HG03442 (cell line): ENCODE data around the gene C1orf141.
"Not testable (repeated sequence)": the region's sequence is repeated elsewhere in the genome, so short reads cannot be mapped to it uniquely, and the experiment has no call there.

Experiments
- ATAC-seq: cut with Tn5 transposase; IDR thresholded peaks from one replicate; pipeline ENCODE4 v1.9.1; 2021; ENCODE audit warnings: mild to moderate bottlenecking, moderate library complexity; ENCODE audit not compliant: unreplicated experiment

Gene C1orf141

DNA sequence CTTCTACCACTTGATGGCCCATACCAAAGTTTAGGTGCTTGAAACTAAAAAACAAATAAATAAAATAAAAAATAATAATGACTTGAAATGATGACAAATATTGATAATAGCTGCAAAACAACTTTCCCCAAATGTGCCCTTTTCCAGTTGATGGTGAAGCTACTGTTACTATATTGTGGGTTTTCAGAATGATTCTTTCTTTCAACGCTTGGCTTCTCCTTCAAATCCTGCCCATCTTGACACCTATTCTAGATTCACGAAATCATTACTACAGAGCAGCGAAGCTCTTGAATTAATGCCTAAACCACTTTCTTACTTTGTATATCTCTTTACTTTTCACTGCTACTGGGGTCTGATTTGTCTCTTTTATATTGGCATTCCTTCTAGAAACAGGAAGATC, 9.2 kb upstream of the C1orf141 start:
- ATAC-seq: no peak

DNA sequence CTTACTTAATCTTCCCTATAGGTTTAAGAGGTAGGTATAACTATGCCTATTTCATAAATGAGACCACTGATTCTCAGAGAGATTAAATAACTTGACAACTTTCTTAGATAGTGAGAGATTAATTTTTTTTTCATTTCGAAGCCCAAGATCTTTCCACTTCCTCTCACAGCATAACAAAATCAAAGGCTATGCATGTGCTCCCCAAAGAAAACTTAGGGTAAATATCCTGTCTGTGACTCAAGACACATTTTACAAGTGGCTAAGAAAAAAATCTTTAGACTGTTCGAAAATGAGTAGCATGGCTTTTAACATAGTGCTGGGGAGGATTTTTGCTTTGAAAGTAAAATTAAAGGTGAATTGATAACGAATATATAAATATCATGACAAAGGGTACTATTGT, 8.2 kb upstream of the C1orf141 start:
- ATAC-seq: no peak

DNA sequence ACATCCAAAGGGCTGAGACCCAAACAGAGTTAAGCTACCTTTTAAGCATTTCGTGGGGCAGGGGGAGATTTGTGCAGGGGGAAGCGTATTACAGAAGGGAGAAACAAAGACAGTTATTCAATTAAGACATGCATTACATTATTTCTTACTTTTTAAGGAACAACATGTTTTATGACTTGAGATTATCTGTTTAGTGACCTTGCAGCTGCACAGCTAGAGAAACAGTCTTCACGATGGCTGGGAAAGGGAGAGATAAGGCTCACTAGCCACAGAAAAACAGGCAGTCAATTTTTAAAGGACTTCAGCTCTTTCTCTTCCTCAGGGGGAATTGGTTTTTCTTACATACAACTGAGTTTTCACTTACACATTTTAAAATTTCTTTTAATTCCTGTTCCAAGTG, 7.1 kb upstream of the C1orf141 start:
- ATAC-seq: not testable (repeated sequence)

DNA sequence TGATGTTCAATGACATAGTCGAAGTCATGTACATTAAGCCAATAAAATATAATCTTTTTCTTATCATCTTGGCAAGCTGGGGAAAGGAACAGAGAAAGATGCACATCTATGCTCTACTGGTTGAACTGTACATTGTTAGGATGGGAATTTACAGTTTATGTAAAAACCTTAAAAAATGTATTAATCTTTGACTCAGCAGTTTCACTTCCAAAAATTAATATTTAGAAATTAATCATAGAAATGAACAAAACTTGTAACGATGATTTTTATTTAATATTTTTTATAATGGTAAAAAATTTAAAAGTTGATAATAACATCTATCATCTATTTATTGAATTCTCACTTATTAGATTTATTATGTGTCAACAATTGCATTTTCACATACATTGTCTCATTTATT, 5.7 kb upstream of the C1orf141 start:
- ATAC-seq: no peak

DNA sequence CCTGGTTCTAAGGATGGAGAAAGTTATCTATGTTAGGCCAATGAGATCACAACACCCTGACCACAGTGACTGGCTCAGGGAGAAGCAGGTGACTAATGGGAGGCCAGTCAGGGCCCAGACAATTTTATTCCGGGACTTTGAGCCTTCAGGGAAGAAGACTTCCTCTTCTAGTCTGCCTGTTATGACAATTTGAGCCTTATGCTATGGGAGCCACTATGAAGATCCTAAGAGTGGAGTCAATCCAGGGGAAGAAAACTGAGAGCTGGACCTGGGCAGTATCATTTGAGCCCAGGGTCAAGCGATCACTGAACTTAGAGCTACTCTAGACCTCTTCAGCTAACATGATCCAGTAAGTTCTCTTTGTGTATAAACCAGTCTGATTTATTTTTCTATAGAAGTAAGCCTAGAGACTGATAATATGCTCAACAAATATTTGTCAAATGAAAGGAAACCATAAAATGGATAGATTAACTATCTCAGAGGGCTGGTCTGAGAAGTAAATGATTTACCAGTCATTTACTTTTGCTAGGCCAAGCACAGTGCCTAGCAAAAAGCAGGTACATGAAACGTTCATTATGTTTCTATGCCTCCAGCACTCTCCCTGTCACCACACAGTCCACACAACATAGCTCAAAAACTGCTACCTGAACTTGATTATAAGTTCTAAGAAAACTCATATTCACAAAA, 4.2 kb upstream of the C1orf141 start:
- no peak for ATAC-seq

DNA sequence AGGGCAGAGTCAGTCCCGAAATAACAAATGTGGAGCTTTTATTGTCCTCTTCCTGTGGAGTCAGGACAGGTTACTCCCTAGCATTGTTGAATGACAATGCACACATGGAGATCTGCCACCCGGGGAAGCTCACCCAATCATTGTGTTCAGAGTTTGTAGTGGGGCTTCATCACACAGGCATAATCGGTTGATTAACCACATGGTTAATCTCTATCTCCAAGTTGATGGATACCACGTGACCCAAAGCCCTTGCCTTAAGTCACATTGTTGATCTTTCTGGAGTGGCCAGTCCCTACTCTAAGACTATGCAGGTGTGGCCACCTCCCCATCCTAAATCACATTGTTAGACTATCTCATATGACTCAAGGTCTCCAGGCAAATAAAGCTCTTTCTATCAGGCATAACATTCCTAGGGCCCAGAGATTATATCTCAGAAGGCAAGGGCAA, 2.6 kb upstream of the C1orf141 start:
- no peak for ATAC-seq

DNA sequence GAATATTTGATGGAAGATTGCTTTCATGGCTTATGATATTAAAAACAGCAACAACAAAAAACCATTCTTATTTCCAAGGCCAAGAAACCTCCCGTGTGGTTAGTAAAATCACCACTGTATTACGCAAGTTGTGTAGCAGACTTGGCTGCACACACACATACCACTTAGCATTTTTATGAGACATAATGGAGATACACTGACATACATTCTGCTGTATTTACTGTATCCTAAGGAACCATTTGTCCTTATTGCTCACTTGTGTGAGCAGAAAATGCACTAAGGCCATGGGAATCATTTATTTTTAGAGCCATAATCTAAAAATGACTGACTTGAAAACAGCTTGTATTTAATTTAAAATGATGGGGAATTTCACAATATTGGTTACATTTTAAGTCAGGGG, 584 bp upstream of the C1orf141 start:
- no peak for ATAC-seq

DNA sequence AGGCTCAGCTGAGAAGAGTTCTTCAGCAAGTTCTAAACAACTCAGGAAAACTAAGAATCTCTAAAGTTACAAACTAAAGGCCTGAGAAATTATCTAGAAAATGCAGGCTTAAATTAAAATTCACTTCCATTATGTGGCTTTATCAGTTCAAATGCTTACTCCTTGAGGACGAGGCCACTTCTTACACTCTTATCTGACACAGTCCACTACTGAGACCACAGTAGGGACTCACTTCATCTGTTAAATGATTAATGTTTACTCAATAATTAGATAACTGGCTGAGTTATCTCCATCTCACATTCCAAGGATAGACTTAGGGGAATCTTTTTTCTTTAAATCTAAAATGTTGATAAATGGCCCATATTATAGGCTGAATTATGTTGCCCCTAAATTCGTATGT, 1.6 kb downstream of the C1orf141 start:
- ATAC-seq: no peak

DNA sequence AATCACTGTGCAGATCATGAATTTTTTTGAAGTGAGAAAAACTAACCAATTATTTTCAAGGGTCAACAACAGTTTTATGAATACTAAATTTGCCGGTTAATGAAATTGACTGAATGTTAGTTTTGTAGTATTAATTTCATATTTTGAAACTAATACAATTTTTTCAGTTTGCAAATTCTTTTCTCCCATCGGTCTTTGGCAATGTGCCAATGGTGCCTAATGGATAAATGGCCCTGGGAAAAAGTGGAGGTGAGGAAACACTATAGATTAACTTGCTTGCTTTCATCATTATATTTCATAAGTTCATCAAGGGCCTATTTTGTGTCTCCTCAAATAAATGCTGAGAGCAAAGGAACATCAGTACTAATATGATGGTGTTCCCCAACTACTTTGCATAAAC, 4.1 kb downstream of the C1orf141 start:
- no peak for ATAC-seq

DNA sequence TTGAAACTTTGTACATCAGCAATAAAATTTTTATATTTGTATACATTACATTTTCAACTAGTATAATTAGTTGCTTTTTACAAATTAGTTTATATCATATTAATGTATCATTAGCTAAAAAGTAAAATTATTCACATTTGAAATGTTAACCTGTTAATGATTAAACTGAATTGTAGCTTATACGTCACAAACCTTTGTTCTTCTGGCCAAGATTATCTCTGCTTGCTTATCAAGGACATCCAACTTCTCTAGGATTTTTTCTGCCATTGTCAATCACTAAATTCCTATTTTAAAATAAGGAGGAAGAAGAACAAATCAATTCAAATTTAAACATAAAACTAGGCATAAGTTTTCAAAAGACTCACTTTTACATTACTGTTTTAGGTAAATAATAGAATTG, 7.8 kb downstream of the C1orf141 start:
- no peak for ATAC-seq

DNA sequence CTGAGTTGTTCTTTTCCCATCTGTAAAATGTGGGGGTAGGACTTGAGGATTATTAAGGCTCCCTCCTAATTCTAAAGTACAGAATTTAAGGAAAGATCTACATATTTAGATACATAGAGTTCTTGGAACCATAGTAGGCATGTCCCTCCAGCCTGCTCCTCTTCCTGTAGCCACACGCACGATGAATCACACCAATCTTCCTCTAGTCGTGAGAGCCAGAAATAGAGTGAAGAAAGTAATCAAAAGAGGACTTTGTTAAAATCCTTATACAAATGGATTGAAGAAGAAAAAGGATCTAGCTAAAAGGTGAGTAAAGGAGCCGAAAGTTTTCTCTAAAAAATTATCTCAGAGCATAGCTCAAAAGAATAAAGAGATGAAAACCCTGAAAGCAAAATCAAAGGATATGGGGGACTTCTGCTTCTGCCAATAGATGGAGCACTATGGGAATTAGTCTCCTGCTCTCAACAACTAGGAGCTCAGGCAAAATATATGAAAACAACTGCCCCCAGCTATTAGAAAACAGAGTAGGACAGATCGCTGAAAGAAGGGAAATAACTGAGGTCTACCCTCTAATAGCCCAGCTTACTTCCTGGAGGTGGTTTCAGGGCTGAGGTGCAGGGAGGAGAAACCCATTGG, 8.5 kb downstream of the C1orf141 start:
- ATAC-seq: no peak

DNA sequence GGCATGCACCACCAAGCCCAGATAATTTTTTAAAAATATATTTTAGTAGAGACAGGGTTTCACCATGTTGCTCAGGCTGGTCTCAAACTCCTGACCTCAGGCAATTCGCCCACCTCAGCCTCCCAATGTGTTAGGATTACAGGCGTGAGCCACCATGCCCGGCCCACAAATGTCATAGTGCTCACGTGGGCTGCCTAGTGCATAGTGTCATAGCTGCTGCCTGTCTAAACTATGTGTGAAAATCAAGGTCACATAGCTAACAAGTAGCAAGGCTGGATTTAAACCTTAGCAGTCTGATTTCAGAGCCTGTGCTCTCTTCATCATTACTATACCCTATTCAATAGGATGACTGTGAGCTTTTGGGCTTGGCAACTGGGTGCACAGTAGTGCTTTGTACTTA, 10.3 kb downstream of the C1orf141 start:
- ATAC-seq: no peak

DNA sequence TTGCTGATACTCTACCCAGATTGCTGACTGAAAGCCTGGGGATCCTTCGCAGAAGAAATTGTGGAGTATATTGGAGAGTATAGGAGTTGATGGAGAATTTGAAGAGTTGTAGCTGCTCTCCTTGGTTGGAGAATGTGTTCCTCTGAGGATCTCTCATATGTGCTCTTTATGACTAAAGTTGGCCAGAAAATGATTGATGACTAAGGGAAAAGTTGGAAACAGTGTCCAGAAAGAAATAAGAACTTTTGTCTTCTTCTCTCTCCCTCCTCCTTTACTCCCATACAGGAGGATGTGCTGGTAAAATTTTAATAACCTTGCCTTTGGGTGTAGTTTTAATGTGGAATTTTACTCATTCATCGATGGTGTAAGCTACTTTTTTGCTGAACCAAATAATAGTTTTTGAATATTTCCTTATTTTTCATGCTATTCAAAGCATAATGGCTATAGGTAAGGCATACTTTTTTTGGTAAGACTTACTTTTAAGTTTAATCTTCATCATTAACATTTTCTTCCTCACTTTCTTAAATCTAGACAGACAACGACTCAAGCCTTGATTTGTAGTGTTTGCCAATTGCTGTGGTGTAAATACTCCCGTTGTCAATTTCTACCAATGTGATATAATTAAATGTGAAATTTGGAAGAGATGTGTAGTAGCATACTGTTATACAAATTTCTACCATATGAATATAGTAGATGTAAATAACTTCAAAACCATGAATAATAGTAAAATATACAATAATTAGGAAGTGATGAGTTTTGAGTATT, 13.7 kb downstream of the C1orf141 start:
- no peak for ATAC-seq

DNA sequence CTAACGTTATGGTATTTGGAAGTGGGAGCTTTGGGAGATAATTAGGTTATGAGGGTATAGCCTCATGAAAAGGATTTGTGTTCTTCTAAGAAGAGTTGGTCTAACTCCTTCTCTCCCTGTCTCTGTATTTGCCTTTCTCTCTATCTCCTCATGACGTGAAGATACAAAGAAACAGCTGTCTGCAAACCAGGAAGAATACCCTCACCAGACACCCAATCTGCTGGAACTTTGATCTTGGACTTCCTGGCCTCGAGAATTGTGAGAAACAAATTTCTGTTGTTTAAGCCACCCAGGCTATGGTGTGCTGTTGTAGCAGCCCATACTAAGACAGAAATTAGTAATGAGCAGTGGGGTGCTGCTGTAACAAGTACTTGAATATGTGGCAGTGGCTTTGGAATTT, 16.1 kb downstream of the C1orf141 start:
- no peak for ATAC-seq

DNA sequence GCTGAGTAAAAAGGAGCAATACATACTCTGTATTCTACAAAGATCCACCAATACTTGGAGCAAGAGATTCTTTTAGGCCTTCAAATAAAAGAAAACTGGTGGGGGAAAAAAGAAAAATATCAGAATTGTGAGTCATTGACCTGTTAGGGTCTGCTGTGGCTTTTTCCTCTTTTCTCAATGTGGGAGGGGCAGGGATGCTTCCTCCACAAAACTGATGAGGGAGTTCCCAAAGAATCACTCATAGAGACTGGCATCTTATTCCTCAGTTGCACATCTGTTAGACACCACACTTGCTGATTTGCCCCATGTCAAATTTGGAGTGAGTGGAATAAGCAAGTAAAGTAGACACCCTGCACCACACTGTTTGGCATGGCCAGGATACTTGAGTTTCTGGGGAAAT, 16.6 kb downstream of the C1orf141 start:
- ATAC-seq: no peak

DNA sequence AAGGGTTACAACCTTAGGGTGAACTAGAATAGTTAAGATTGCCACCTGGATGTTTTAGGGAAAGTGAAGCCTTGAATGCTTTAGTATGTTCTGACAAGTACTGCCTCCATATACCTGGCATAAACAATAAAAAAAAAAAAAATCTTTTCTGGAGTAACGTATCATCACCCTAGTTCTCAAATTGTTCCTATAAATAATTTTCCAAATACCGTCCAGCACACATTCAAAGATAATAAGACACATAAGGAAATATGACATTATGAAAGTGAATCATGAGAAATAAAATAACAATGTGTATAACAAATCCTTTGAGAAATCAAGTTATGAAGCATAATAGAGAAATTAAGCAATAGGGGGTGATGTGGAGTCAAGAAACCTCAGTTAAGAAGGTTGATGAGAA, 20.6 kb downstream of the C1orf141 start:
- ATAC-seq: no peak

DNA sequence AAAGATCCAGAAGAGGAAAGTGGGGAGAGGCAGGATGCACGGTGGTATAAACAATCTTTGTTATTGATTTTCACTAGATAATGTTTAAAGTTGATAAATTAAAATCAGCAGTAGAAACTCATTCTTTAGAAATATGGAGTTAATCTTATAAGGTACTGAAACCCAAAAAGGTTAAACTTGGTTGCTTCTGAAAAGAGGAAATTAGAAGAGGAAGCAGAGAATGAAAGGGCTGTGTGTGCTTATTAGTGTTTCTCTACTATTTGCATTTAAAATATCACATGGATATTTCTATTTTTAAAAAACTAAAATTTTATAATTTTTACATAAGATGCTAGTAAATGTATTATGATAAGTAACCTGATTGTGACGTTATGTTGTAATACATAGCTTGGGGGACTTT, 24.4 kb downstream of the C1orf141 start:
- no peak for ATAC-seq

DNA sequence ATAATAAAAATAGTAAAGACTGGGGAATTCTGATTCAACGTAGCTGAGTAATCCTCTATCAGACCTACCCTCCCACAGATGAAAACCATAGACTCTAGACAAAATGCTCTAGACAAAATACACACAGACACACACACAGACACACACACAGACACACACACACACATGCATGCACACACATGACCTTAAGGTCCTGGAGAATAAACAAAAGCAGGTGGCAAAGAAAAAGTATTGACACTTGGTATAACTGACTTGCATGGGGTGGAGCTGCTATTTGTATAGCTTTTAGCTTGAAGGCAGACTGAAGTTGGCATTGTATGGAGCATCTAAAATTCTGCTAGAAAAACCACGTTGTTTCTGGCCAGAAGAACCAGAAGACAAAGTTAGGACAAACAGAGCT, 29.3 kb downstream of the C1orf141 start:
- ATAC-seq: no peak

DNA sequence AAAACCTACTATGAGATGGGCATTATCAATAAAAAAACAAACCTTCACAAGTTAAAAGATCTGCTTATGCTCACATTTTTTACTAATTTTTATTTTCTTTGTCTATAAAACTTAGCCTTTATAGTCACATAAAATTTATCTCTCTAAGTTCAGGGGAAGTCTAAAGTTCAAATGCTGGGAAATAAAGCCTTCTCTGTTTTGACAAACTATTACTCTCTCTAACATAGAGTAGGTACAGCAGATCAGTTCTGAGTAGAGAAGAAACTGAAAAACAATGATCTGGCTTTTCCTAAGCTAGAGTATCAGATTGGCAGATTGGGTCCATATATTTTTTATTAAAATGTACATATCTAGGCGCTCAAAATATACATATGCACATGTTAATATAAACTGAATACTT, 31.2 kb downstream of the C1orf141 start:
- ATAC-seq: no peak

DNA sequence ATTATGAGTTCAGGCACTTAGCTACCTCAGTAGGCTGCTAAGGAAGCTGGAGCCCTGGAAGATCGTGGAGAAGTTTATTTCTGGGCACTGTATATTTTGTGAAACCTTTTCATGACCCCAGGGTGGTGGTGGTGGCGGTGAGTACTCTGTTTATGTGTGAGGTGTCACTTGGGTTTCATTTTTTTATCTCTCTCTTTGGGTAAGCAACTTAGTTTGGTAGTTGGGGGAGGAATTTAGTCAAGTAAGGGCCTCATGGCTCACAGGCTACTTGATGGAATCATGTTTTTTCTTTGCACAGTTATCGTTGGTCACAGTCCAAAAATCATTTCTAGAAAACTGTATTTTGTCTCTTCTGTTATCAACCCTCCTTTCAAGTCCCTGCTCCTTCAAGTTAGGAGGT, 33.9 kb downstream of the C1orf141 start:
- ATAC-seq: no peak

DNA sequence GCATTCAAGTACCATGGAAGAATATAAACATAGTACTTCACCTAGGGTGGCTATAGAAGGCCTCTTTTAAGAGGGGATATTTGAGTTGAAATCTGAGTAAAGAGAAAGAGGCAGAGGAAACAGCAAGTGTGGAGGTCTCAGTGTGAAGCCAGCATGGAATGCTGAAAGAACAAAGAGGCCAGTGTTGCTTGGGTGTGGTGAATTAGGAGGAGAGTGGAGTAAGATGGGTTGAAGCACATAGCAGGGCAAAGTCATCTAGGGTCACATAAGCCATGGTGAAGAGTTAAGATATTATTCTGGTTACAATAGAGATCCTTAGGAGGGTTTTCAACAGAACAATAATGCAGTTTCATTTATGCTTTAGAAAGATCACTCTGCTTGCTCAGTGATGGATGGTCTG, 37.5 kb downstream of the C1orf141 start:
- no peak for ATAC-seq

DNA sequence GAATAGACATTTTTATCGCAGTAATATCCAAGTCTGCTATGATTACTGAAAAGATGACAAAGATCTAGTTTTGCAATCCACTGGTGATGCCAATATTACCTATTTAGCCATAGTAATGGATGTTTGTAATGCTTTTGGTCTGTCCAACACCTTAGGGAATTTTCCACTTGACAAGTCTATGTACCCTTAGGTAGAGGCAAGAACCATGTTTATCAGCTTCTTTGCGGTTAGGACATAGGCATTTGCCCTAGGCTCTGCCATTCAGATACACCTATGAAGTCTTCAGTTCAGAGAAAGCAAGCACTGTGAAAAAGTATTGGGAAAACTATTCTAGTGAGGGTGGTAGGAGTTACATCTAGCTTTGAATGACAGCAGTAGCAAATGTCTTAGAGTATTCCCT, 40.6 kb downstream of the C1orf141 start:
- no peak for ATAC-seq
